Loucy (cell line): ENCODE measurements around the gene ATXN7L1.

Experiments
- H2AFZ ChIP-seq: fragments of 200-600 bp; sonication (generic); 2 replicates; pipeline ENCODE4 v1.6.0; 2016; ENCODE audit warnings: antibody characterized with exemption, mild to moderate bottlenecking, low read length, moderate library complexity
- H3F3A ChIP-seq: fragments of 200-600 bp; 2 replicates; pipeline ENCODE4 v1.6.0; 2016; ENCODE audit warnings: antibody characterized with exemption, low read depth, mild to moderate bottlenecking
- H3K27me3 ChIP-seq: fragments of 200-600 bp; sonication (generic); 2 replicates; pipeline ENCODE4 v1.6.1; 2014; ENCODE audit warnings: low read length, mild to moderate bottlenecking; ENCODE audit not compliant: insufficient read depth, poor library complexity, severe bottlenecking
- H3K36me3 ChIP-seq: fragments of 200-600 bp; sonication (generic); 2 replicates; pipeline ENCODE4 v1.6.1; 2016; ENCODE audit warnings: low read length; ENCODE audit not compliant: insufficient read depth
- H3K4me1 ChIP-seq: fragments of 200-600 bp; sonication (generic); 2 replicates; pipeline ENCODE4 v1.5.1; 2014; ENCODE audit warnings: low read length, mild to moderate bottlenecking; ENCODE audit not compliant: insufficient read depth, poor library complexity, severe bottlenecking
- H3K4me2 ChIP-seq: fragments of 200-600 bp; sonication (generic); 2 replicates; pipeline ENCODE4 v1.6.0; 2014; ENCODE audit warnings: antibody characterized with exemption, low read length, low read depth, mild to moderate bottlenecking; ENCODE audit not compliant: poor library complexity, severe bottlenecking
- H3K4me3 ChIP-seq: fragments of 200-600 bp; sonication (generic); 2 replicates; pipeline ENCODE4 v1.5.1; 2014; ENCODE audit warnings: low read length, mild to moderate bottlenecking, mixed read lengths; ENCODE audit not compliant: poor library complexity, severe bottlenecking
- H3K79me2 ChIP-seq: fragments of 200-600 bp; sonication (generic); 2 replicates; pipeline ENCODE4 v1.6.1; 2014; ENCODE audit warnings: low read length; ENCODE audit not compliant: insufficient read depth
- H3K9ac ChIP-seq: fragments of 200-600 bp; sonication (generic); 2 replicates; pipeline ENCODE4 v1.6.0; 2014; ENCODE audit warnings: mild to moderate bottlenecking, low read depth, low read length, moderate library complexity; ENCODE audit not compliant: poor library complexity, severe bottlenecking
- H3K9me2 ChIP-seq: fragments of 200-600 bp; sonication (generic); replicated peaks from 2 replicates; pipeline ENCODE4 v1.6.1; 2016; ENCODE audit warnings: low read depth, low read length, mixed read lengths
- H3K9me3 ChIP-seq: fragments of 200-600 bp; sonication (generic); 2 replicates; pipeline ENCODE4 v1.6.1; 2014; ENCODE audit warnings: mild to moderate bottlenecking, antibody characterized with exemption, low read length, low read depth; ENCODE audit not compliant: insufficient read depth
- H4K20me1 ChIP-seq: fragments of 200-600 bp; sonication (generic); 2 replicates; pipeline ENCODE4 v1.6.0; 2014; ENCODE audit warnings: antibody characterized with exemption, low read length, mild to moderate bottlenecking; ENCODE audit not compliant: insufficient read depth, poor library complexity, severe bottlenecking
- CTCF ChIP-seq: fragments of 200-600 bp; sonication (generic); conservative IDR thresholded peaks from 2 replicates; pipeline ENCODE4 v1.5.1; 2014; ENCODE audit warnings: mild to moderate bottlenecking, antibody characterized with exemption, low read length
- EZH2phosphoT487 ChIP-seq: fragments of 200-600 bp; IDR thresholded peaks from 2 replicates; pipeline ENCODE4 v1.6.1; 2018; ENCODE audit warnings: antibody characterized with exemption, mild to moderate bottlenecking, moderate library complexity, borderline replicate concordance

The ATXN7L1 gene

DNA sequence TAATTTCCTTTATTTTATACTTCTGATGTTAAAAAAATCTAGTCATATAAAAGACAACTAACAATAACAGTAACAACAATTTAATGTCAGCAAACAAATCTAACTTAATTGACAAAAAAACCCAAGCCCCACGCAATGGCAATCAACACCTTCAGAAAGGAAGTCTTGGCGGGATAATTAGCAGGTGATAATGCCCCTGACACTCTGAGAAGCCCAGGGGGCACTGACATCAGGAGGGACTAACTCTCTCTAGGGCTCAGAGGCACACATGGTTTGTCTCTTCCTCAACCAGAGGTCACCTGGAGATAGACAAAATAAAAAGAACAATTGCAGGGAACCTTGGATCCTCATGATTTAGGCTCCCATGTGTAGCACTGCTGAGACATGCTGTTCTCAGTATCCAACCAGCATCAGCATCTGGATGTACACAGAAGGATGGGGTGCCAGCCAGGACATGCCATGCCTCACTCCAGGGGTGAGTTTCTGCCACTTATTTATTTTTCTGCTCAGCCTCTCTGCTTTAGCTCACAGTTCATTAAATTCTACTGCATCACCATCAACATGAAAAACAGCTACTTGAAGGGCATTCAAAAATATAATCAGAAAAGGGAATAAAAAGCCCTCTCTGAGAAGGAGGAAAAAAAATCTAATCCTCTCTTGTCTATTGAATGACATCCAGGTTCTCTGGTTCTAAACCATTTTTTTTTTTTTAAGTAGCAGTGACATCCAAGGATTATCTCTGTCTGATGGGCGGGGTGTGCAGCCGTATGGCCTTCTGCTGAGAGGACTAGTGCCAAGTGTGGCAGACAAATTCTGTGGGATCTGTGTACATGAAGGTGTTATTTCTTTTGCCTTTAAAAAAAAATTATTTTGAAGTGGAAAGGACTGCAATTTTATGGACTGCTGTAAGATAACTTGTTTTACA, 96.3 kb downstream of the ATXN7L1 start:
- Histone ChIP-seq H3K36me3 (no peaks in the 10 kb centered on the region), H3F3A (no peaks in the 10 kb centered on the region)
- TF ChIP-seq EZH2phosphoT487 (no peak), CTCF (no peak)

GRCh38 chr7:105778956-105779355, 97.4 kb downstream of the ATXN7L1 start:
- TF ChIP-seq CTCF: no peak
- no peak for TF ChIP-seq EZH2phosphoT487
- Histone ChIP-seq H3K9me2 (no peaks in the 10 kb centered on the region), H3K4me2 (no peak overlapping the region), H4K20me1 (no peaks in the 10 kb centered on the region), H3K9ac (no peak overlapping the region), H3K4me3 (no peak overlapping the region), H3K36me3 (no peaks in the 10 kb centered on the region), H3K27me3 (no peaks in the 10 kb centered on the region), H3K4me1 (no peaks in the 10 kb centered on the region), H3F3A (no peaks in the 10 kb centered on the region), H2AFZ (no peak overlapping the region), H3K79me2 (no peaks in the 10 kb centered on the region), H3K9me3 (no peaks in the 10 kb centered on the region)

More for the DNA sequence above, 96.3 kb downstream of the ATXN7L1 start:
- no peak overlapping the region for H3K9ac ChIP-seq
- H3K79me2 ChIP-seq: no peaks in the 10 kb centered on the region
- H3K27me3 ChIP-seq: no peaks in the 10 kb centered on the region
- no peak overlapping the region for H2AFZ ChIP-seq
- no peaks in the 10 kb centered on the region for H3K9me3 ChIP-seq
- no peaks in the 10 kb centered on the region for H3K9me2 ChIP-seq
- H3K4me2 ChIP-seq: no peak overlapping the region
- no peaks in the 10 kb centered on the region for H3K4me1 ChIP-seq
- no peaks in the 10 kb centered on the region for H4K20me1 ChIP-seq
- no peak overlapping the region for H3K4me3 ChIP-seq

GRCh38 chr7:105776986-105777910, 99.2 kb downstream of the ATXN7L1 start:
- Histone ChIP-seq H3K4me2 (no peak overlapping the region), H3K9me3 (no peaks in the 10 kb centered on the region), H4K20me1 (no peaks in the 10 kb centered on the region), H3K9ac (no peak overlapping the region), H3F3A (no peaks in the 10 kb centered on the region), H3K9me2 (no peaks in the 10 kb centered on the region), H2AFZ (no peak overlapping the region), H3K4me1 (no peaks in the 10 kb centered on the region), H3K79me2 (no peaks in the 10 kb centered on the region), H3K27me3 (no peaks in the 10 kb centered on the region), H3K36me3 (no peaks in the 10 kb centered on the region), H3K4me3 (no peak overlapping the region)
- TF ChIP-seq EZH2phosphoT487: no peak
- TF ChIP-seq CTCF: no peak
